Left hindlimb (tissue), 1 donor: Measurements from ENCODE around the gene CNGB1.
"Not testable (repeated sequence)": the region's sequence is repeated elsewhere in the genome, so short reads cannot be mapped to it uniquely, and the experiment has no call there.

Source experiments
- DNase-seq: peaks from one replicate; pipeline ENCODE4 v3.0.0-alpha.2; 2018

Gene CNGB1

DNA sequence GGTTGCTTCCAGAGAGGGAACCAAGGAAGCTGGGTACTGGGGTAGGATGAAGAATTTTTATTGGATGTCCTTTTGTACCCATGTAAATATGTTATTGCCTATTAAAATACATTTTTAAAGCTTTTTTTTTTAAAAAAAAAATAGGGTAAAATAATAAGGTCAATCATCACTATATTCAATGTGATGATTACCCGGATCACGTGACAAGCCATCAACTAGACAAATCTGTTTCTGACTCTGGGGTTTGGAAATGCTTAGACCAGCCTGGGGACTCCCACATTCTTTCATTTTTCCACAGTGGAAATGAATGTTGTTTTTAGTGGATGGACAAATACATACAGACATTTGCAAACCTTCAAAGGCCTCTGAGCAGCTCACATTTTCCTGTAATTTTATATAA is 88.7 kb downstream of the CNGB1 start:
- DNase-seq, result no peak

DNA sequence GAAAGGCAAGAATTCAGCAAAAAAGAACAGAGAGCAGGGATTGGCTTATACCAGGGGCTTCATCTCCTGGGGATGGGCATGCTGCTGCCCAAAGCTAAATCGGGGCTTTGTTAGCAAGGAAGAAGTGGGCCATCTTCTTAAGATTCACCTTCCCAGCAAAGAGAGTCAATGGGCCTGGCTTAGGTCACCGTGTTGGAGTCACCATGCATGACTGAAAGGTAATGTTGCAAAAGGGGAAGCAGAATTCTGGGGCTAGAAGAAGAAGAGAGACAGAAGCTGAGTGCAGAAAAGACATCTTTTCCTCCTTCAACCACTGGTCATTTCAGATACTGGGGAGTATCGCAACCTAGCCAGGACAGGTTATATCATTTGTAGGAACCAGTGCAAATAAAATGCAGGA is 92.3 kb downstream of the CNGB1 start:
- no peak for DNase-seq

DNA sequence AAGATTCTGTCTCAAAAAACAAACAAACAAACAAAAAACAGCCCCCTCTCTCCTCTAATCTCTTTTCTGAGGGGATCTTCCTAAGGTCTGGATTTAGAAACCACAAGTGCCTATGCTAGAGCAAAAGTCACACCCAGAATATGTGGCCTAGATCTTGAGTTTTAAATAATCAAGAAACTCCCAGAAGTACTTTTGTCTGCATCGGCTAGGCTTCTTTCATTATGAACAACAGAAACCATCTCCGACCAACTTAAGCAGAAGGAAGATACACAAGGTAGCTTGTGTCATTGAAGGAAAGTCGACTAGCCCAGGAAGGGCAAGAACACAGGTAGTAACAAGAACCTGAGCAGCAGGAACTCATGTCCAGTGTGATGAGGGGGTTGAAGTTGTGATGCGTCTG is 94.7 kb downstream of the CNGB1 start:
- DNase-seq, result no peak

DNA sequence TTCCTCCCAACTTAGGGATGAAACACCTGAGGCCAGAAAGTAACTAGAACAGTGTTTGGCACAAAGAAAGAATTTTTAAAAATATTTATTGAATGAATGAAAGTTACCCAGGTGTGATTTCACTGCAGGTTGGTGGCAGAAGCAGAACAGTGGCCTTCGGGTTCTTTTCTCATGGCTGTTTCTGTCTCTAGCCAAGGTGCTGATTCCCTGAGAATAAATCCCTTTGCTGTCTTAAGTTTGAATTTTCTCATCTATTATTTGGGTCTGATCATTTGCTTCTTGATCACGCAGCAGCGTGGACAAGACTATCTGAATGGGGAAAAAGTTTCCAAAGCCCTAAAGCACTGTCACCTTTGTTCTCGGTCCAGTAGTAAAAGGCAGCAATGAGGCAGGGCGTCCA is 95.6 kb downstream of the CNGB1 start:
- no peak for DNase-seq

DNA sequence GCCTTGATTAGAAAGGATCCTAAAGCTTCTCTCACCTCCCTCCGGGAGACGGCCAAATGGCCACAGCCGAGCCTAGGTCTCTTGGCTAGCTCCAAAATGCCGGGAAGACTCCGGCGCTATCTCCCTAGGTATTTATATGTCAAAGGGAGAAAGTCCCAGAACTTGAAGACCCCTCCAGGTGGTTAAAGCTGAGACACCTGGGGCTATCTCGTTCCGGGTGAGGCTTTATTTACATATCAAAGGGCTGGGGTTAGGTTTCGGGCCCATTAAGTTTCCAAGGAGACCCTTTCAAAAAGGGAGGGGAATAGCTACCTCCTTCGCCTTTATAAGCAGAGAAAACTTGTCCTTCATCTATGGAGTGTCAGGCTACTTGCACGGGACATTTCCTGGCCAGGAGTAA is 97.7 kb downstream of the CNGB1 start:
- no peak for DNase-seq

DNA sequence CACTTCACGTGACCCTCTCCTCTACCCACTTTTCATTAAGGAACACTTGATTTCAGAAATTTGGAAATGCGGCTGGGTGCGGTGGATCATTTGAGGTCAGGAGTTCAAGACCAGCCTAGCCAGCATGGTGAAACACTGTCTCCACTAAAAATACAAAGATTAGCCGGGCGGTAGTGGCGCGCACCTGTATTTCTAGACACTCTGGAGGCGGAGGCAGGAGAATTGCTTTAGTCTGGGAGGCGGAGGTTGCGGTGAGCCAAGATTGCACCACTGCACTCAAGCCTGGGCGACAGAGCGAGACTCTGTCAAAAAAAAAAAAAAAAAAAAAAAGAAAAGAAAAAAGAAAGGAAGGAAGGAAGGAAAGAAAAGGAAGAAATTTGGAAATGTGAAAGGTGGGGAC is 98.2 kb downstream of the CNGB1 start:
- not testable (repeated sequence) for DNase-seq

DNA sequence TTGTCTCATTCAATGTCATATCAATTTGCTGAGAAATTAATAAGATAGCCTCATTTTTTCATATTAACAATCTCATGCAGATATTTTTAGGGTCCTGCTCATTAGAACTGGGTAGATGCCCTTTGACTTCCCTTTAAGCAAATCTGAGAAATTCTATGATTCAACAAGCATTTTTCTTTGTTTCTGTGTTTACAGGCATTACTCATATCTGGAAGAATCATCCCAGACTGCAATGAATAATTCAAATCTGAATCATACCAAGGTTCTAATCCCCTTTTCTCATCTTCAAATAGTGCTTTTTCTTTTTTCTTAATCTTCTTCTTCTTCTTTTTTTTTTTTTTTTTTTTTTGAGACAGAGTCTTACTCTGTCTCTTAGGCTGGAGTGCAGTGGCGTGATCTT is 99.5 kb downstream of the CNGB1 start:
- DNase-seq, result no peak

DNA sequence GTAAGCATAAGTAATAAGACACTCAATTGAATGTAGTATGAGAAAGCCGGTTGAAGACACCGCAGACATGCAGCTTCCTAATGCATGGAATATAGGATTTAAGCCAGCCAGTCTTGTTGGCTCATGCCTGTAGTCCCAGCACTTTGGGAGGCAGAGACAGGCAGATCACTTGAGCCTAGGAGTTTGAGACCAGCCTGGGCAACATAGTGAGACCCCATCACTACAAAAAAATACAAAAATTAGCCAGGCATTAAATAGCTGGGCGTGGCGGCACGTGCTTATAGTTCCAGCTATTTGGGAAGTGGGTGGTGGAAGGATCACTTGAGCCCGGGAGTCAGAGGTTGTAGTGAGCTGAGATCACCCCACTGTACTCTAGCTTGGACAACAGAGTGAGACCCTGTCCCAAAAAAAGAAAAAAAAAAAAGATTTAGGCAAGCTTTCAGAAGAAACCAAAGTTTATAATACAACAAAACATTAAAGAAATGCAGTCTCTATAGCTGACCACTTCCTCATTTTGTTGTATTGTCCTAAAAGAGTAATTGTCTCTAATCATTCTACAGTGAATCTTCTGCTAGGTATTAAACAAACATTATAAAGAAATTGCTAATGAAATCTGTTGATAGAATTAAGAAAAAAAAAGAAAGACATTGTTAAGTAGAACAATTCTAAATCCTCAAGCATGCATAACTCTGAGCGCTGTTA is 100.0 kb downstream of the CNGB1 start:
- DNase-seq, result no peak

DNA sequence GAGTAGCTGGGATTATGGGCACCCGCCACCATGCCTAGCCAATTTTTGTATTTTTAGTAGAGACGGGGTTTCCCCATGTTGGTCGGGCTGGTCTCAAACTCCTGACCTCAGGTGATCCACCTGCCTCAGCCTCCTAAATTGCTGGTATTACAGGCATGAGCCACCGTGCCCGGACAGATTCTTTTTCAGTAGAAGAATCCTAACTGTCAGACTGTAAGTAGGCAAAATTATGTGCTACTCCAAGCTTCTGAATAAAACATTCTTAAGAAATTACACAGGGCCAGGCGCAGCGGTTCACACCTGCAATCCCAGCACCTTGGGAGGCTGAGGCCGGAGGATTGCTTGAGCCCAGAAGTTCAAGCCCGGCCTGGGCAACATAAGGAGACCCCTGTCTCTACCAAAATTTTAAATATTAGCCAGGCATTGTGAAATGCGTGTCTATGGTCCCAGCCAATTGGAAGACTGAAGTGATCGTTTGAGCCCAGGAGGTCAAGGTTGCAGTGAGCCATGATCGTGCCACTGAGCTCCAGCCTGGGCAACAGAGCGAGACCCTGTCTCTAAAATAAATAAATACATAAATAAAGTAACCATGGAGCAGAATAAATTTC is 101.9 kb downstream of the CNGB1 start:
- no peak for DNase-seq

DNA sequence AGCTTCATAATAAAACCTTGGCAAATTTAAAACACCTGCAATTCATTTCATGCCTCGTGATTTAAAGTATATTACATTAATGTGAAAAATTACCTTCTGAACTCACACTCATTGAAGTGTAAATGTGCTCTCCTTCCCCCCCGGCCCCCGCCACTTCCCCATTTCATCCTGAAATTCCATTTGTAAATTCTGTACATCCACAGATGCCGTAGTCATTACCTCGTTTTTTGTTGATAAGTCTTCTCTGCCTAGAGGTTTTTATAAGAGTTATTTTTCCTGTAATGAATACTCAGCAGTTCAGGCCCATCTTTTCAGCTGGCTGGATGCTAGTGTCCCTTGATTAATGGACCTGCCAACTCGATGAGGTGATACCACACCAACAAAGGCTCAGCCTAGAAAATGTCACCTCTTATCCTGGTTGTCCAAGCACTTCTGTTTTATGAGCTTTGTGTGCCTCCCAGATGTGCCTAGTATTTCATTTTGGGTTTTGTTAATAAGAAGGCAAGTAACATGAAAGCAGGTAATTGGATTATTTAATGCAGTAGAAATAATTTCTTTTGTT is 103.8 kb downstream of the CNGB1 start:
- DNase-seq, result no peak

DNA sequence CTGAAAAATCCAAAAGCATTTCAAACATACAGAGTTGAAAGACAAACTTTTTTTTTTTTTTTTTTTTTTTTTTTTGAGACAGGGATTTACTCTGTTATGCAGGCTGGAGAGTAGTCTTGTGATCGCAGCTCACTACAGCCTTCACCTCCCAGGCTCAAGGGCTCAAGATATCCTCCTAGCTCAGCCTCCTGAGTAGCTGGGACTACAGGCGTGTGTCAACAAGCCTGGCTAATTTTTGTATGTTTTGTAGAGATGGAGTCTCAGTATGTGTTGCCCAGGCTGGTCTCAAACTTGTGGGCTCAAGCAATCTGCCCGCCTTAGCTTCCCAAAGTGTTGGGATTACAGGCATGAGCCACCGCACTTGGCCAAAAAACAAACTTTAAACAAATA is 104.4 kb downstream of the CNGB1 start:
- no peak for DNase-seq

DNA sequence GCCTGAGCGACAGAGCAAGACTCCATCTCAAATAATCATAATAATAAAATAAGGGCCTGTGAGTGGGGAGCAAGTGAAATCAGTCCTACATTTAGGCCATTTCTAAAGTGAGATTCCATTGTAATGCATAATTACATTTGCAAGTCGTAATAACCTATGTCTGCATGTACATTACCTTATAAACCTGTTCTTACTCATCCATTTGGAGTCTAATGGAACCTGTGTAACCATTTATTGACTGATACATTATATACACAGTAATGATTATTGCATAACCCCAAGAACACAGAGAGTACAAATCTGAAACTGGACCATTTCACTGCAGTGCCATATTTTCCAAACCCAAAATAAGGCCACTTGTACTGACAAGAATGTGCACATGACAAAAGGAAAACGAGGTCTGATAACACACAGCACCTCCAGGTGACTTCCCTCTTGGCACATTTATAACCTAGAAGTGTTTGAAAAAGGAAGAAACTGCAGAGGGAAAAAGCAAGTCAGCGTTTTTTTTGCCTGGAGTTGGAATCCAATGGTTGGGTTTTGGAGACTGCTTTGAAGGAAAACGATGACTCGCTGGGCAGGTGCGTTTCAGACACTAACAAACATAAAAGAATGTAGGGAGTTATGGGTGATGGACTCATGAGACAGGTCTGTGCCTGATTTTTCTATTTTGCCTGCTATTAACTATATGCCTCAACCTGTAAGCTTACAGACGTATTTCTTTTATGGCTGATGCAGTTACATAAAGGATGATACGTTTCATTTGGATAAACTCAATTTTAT is 105.0 kb downstream of the CNGB1 start:
- no peak for DNase-seq

DNA sequence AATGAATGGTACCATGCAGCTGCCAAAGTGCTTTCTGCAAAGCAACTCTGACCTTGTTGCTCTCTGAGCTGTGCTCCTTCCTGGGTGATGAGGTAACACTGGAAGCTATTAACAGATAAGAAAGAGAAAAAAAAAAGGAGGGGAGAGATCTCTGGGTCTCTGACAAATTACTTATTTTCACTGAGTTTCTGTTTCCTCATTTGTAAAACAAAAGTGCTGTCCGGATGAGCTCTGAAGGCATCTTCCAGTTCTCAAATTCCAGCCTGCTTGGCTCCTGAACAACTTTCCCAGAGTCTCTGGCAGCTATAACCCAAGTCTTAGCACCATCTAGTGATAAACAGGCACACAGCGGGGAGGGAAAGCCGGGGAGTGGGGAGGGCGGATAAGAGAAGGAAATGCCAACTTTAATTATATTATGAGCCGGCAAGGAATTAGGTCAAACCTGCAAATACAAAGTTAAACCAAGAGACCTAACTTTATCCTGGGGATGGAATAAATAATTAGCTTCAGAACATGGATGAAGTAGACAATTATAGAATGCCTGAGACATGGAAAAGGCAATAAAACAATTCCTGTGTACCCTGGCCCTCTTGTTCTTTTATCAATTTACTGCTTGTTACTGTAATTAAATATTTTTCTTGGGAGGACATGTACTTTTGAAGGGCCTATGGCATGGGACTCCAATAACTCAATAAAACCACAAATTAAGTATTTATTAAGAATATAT is 107.3 kb downstream of the CNGB1 start:
- peak; percentile 71 for DNase-seq

DNA sequence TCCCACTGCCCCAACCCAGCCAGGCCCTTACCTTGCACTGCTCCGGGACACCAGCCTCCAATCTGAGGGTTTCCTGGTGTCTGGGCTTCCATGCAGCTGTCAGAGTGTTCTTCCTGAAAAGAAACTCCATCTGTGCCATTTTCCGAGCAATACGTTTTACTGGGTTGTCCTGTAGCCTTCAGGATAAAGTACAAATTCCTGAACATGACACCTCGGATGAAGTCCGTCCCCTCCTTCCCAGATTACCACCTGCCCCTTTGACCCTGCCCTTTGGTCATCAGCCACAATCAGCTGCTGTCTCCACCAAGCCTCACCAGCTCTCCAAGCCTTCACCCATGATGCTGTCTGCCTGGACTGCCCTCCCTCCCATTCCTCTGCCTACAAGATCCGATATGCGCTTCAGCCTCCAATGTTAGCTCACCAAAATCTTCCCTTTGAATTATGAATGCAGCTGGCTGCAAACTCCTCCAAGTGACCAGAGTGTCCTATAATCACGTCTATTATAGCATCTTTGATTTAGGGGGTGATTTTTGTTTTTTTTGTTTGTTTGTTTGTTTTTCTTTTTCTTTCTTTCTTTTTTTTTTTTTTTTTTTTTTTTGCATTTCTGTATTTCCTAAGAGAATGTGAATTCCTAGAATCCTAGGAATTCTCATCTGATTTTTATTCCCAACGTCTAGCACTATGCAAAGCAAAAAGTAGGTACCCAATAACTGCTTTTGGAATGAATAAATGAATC is 108.1 kb downstream of the CNGB1 start:
- no peak for DNase-seq

DNA sequence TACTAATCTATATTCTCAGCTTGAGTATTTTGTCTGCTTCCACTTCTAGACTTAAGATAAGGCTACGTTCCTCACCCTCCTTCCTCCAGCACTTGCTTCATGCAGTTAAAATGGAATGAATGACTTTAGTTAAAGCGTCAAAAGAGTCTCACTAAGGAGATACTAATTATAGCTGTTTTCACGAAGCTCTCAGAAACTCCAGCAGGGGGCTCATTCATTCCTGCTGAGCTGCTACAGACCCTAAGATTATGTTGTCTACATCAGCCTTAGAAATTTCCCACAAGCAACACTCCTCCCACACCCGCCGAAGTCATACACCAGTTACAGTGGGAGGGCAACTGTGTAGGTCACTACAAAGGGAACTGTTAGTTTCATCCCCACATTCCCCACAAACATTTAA is 111.6 kb downstream of the CNGB1 start:
- no peak for DNase-seq

DNA sequence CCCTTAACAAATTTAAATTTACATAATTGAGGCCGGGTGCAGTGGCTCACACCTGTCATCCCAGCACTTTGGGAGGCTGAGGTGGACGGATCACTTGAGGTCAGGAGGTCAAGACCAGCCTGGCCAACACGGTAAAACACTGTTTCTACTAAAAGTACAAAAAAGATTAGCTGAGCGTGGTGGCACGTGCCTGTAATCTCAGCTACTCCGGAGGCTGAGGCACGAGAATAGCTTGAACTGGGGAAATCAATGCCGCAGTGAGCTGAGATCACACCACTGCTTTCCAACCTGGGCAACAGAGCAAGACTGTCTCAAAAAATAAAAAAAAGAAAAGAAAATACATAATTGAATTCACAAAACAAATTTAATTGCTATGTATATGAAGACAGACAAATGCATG is 112.3 kb downstream of the CNGB1 start:
- DNase-seq, result no peak

DNA sequence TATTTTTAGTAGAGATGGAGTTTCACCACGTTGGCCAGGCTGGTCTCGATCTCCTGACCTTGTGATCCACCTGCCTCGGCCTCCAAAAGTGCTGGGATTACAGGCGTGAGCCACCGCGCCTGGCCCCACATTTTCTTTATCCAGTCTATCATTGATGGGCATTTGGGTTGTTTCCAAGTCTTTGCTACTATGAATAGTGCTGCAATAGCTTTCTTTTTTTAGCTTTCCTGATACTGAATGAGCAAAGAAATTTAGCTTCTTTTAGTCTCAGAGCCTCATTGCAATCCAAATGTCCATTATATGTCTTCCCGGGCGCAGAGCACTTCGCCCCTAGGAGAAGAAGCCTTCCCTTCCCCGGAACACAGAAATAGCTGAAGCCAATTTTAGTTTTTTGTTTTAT is 112.9 kb downstream of the CNGB1 start:
- not testable (repeated sequence) for DNase-seq

DNA sequence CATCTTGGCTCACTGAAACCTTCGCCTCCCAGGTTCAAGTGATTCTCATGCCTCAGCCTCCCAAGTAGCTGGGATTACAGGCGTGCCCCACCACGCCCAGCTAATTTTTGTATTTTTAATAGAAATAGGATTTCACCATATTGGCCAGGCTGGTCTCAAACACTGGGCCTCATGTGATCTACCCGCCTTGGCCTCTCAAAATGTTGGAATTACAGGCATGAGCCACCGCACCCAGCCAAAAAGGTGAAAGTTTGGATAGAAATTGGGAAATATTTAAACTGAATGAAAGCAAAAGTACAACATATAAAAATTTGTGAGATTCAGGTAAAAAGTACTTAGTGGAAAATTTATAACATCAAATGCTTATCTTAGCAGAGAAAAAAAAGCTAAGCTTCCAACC is 115.7 kb downstream of the CNGB1 start:
- DNase-seq, result no peak

DNA sequence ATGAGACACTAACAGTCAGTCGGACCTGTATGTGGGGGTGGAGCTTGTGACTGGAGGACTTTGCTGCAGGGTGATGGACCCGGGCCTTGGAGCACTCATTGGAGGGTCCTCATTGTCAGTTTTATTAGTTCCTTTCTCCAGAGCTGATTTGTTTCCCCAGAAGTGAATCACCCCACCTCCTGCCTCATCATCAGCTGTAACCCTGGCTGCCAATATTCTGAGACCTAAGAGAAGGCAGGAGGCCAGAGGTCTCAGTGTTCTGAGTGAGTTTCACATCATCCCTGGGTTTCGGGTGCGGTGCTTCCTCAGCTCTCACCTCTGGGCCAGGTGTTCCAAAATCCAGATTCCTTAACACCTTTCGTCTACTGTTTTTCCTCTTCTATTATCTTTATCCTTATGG is 118.7 kb downstream of the CNGB1 start:
- DNase-seq, result no peak

DNA sequence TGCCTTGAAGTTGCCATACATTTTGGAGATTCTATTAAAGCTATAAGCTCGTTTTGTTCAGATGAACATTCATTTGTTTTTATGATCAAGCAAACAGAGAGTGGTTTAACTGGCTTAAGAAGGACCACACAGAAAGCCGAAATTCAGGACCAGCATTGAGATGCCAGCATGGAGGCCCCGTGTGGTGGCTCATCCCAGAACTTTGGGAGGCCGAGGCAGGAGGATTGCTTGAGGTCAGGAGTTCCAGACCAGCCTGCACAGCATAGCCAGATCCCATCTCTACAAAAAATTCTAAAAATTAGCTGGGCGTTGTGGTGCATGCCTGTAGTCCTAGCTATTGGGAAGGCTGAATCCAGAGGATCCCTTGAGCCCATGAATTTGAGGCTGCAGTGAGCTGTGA is 122.7 kb downstream of the CNGB1 start:
- no peak for DNase-seq

DNA sequence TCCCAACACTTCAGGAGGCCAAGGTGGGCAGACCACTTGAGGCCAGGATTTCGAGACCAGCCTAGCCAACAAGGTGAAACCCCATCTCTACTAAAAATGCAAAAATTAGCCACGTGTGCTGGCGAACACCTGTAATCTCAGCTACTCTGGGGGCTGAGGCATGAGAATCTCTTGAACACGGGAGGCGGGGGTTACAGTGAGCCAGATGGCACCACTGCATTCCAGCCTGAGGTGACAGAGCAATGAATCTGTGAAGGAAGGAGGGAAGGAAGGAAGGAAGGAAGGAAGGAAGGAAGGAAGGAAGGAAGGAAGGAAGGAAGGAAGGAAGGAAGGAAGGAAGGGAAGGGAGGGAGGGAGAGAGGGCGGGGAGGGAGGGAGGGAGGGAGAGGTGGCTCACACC is 124.0 kb downstream of the CNGB1 start:
- not testable (repeated sequence) for DNase-seq

DNA sequence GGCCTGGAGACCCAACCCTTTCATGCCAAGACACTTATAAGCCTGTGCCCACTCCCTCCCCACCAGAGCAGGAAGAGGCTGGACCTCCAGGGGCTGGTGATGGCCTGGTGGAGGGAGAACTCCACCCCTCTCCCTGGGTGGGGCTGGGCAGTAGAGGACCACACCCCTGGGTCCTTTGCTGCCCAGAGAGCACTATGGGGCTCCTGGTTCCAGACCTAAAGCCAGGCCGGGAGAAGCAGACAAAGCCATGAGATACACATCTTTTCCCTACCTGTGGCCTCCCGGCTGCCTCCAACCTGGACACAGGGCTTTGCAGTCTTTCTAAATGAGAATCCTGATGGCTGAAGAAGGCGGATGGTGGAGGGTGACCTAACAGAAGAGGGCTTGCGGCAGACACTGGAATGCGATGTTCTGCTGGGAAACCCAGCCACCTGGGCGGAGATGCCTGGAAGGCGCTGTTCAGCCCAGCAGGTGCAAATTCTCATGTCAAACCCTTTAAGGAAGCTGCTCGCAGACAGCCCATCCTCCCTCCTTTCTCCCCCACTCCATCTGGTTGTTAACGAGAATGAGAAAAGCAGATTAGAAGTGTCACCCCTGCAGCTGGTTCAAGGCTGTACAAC is 124.7 kb downstream of the CNGB1 start:
- no peak for DNase-seq
